GM19328 (cell line): ENCODE results near the gene FABP1.

Source experiments
- ATAC-seq: cut with Tn5 transposase; IDR thresholded peaks from one replicate; pipeline ENCODE4 v1.9.1; 2021; ENCODE audit warnings: mild to moderate bottlenecking, moderate library complexity; ENCODE audit not compliant: unreplicated experiment

FABP1 gene

DNA sequence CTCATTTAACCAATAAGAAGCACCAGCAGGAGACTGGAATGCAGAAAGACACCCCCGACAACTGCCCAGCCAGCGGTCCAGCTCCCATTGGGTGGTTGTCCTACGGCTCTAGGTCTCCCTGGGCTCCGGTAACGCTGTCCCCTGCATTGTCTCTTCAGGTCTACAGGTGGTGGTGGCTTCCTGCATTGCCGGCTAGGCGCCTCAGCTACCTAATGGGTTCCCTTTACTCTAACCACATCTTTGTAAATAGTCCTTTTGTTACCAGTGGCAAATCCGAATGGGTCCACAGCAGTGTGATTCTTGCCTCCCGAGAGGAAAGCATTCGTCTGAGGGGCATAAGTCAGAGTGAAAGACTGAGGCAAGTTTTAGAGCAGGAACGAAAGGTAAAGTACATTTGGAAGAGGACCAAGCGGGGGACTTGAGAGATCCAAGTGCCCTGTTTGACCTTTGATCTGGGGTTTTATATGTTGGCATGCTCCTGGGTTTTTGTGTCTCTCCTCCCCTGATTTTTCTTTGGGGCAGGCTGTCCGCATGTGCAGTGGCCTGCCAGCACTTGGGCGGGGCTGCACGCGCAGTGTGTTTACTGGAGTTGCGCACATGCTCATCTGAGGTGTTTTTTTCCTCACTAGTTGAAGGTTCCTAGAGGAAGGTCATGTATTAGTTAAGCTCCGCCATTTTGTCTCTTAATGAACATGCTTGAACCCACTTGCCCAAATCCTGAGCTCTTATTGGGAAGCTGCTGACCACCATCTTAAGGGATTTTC is 11.0 kb downstream of the FABP1 start:
- no peak for ATAC-seq

DNA sequence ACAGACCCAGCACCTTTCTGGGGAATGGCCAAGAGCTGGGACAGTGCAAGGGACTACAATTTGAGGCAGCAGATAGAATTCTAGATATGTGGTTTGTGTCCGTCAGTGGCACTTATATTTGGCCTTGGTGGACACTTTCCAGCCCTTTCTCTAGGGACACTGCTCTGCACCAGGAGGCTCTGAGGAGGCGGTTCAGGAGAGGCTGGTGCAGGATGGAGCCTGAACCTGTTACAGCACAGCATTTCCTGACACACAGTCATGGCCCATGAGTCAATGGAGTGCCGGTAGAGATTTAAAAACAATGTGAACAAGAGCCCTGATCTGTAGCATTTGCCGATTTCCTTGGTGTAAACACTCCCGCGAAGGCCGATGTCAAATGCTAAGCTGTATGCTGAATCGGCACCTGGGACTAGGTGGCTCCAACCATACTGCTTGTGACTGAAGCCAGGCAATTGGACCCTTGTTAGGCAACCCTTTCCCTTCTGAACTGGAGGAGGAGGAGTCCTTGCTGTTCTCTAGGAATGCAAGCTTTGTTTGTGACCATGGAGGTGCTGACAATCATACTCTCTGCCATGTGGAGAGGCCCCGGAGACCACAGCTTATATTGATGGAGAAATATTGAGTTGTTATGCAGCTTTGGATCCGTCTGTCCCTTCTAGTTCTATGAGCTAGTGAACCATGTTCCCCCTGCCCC is 11.9 kb downstream of the FABP1 start:
- ATAC-seq: no peak

DNA sequence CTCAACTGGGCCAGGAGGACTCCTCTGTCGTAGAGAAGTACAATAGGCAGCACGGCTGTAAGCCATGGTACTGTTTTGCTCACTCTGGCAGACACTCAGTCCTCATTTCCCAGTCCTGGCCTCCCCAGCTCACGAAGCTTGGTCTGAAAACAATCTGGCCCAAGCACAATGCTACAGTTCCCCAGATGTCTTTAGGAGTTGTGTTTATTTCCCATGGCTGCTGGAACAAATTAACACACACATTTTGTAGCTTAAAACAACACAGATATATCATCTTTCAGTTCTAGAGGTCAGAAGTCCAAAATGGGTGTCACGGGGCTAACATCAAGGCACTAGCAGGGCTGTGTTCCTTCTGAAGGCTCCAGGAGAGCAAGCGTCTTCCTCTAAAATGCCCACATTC is 13.0 kb downstream of the FABP1 start:
- no peak for ATAC-seq

DNA sequence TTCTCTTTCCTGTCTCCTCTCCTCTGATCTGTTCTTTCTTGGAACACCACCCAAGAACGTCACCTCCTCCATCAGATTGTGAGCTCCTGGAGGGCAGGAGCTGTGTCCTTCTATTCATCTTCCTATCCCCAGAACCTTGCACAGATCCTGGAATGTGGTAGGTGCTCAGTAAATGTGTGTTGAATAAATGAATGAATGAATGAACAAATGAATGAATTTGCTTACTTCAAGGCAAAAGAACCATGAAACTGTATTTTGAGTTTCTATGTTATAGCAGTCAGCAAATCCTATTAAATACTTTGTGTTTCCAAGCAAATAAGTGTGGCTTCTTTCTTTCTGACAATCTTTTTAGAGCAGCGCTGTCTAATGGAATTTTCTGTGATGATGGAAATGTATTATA is 14.8 kb downstream of the FABP1 start:
- ATAC-seq: no peak

DNA sequence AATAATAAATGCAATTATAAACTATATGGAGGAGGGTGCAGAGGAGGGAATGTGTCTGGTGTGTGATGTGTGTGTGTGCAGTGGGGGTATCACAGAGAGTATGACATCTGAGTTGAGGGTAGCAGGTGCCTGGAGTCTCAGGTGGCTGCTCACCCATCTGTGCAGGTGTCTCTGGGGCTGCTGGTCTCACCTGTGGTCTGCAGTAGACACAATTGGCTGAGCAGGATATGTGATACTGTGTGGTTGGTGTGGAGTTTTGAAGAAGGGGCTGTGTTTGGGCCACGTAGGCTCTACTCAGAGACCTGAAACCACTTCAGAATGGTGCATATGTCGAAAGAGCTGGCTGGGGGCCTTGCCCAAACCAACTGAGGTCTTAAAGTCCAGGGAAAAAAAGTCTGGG is 17.0 kb downstream of the FABP1 start:
- no peak for ATAC-seq

DNA sequence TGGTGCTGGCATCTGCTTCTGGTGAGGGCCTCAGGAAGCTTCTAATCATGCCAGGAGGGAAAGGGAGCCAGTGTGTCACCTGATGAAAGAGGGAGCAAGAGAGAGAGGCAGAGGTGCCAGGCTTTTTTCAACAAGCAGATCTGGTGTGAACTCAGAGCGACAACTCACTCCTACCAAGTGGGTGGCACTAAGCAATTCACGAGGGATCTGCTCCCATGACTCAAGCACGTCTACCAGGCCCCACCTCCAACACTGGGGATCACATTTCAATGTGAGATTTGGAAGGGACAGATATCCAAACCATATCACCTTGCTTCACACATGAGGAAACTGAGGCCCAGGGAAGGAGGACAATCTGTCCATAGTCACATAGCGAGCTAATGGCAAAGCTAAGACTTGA is 19.1 kb downstream of the FABP1 start:
- ATAC-seq: no peak

DNA sequence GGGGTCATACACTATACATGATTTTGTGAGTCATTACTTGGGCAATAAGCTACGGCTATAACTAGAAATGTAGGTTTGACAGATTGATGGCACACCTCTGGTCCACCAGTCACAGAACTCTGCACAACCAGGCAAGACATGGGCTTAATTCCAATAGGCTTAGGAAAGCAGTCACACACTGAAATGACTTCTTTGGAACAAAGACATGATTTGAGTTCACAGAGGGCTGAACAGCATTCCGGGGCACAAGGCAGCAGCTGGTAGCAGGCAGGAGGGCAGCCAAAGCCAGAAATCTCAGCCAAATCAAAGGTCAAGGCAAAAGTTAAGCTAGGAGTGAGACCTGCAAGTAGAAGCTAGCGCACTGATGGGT is 27.4 kb downstream of the FABP1 start:
- ATAC-seq: no peak

DNA sequence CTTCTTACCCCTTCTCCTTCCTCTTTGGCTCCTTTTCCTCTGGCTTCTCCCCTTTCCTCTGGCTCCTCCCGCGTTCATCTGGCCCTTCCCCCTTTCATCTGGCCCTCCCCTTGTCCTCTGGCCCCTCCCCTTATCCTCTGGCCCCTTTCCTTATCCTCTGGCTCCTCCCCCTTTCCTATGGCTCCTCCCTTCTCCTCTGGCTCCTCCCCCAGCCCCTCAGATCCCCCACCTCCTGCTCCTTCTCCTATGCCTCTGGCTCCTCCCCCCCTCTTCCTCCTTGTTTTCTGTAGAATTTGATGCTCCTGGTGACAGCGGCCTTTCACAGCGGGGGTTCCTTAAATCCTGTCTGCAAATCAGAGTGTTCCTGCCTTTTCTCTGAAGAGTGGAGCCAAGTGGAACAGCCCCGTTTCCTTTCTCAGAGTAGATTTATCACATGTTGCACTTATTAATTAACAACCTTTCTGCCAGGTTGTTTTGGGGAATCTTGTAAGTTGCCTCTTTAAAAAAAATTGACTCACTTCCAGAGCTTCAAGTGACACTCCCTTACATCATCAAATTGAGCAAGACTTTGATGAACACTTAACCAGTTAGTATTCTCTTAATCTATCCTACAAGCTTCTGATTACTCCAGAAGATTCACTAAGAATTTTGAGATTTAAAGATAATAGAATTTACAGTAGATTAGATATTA is 27.9 kb downstream of the FABP1 start:
- no peak for ATAC-seq

DNA sequence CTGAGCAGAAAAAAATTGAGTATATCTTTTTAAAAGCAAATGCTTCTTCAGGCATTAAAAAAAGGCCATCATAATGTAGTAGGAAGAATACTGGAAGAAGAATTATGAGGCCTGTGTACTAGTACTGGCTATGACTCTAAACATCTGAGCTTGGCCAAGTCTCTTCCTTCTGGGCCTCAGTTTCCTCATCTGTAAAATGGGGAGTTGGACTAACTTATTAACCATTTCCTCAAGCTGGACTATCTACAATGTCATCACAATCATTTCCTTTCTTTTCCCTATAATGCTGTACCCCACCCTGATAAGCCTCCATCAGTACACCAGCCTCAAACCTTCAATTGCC is 29.3 kb downstream of the FABP1 start:
- no peak for ATAC-seq

DNA sequence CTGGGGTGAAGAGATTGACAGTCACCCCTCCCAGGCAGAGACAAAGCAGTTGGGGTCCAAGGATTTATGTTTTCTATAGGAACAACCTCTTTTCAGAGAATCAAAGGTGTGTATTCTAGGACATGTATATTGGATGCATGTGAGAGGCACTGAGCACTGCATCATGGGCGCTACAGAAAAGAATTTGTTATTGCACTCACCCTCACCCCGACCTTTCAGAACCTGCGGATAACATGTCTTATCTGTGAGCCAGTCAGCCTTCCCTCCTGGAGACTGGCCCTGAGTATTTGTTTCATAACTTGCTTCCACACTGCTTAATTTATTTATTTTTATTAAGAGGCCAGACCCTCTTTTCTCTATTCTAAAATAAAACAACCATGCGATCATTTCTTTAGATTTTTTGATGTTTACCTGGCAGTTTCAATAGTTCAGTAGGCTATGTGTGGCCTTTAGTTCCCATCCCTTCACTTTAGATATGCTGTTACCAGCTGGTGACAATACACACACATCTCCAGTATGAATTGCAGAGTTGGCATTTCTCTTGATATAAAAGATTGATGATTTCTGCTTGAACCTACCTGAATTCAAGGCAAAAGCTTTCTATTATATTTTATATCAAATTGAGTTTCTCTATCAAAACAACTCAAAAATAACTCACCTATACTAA is 29.8 kb downstream of the FABP1 start:
- no peak for ATAC-seq

DNA sequence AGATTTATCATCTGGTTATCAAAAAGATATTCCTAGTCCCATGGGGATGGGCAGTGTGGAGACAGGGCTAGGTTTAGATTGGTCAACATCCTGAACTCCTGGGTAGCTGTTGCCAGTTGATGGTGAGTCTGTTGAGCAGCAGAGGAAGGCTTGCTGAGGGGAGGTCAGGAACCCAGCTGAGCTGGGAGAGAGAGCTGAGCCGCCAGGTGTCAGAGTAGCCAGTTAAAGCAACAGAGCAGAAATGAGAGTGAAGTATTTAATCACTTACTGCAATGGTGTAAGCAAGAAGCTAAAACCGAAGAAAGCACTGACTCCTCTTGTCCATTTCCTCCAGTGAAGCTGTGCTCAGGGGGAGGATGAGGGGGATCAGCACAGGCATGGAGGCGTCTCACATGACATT is 30.7 kb downstream of the FABP1 start:
- ATAC-seq: no peak

DNA sequence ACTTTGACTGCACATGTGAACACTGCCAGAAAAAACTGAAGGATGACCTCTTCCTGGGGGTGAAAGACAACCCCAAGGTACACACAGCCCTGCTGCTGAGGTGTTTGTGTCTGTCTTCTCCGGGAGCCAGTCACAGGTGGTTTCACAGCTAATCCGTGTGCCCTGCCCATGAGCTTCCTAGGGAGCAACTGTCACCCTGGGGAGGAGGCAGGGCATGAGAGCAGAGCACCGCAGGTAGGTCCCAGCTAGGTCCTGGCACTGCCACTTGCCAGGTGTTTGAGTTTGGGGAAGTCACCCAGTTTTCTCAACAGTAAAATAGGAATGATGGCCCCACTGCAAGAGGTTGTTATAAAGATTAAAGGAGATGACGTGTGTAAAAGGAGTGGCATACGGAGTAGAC is 31.2 kb downstream of the FABP1 start:
- ATAC-seq: no peak

DNA sequence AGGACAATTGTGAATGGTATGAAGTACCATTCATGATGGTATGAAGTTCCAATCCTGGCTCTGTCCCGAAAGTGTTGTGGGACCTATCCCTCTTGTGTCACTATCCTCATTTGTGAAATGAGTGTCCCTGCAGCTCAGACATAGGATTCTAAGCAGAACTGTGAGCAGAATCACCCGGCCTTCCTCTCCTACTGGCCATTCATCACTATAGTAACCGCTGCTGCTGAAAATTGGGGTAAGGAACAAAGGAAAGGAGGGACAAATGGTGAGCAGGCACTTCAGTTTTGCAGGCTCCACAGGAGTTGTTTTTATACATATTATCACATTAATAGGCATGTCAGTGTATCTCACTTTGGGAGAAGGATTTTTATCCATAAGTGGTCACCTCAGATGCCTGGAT is 32.8 kb downstream of the FABP1 start:
- no peak for ATAC-seq

DNA sequence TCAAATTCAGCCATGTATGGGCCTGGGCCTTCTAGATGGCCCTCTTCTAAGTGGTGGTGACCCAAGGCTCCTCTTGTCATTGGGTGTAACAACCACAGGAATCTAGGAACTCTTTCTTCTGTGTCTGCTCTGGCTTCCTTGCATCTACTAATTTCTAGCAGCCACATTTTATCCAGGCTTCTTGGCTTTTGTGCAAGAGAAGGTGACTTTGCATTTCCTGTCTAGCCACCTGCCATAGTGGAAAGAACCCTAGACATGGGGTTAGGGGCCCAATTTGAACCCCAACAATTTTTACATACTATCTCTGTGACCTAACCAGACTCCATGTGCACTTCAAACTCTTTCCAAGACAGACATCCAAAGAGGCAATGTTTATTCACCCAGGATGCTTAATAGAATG is 35.1 kb downstream of the FABP1 start:
- no peak for ATAC-seq

DNA sequence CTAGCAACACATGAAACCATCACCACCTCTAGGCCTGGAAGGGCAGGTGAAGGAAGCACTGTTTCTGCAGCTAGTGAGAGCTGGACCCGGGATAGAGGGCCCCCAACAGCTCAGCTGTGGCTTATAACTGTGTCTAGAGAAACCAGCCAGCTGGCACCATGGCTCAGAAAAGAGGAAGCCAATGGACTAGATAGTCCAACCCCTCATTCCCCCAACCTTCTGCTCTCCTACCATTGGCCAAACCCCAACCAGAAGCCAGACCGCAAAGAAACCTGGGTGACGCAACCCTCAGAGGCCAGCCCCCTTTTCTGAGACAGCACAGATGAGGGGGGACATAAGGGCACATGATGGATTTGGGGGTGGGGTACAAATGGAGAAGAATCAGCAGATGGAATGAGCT is 35.9 kb downstream of the FABP1 start:
- no peak for ATAC-seq

DNA sequence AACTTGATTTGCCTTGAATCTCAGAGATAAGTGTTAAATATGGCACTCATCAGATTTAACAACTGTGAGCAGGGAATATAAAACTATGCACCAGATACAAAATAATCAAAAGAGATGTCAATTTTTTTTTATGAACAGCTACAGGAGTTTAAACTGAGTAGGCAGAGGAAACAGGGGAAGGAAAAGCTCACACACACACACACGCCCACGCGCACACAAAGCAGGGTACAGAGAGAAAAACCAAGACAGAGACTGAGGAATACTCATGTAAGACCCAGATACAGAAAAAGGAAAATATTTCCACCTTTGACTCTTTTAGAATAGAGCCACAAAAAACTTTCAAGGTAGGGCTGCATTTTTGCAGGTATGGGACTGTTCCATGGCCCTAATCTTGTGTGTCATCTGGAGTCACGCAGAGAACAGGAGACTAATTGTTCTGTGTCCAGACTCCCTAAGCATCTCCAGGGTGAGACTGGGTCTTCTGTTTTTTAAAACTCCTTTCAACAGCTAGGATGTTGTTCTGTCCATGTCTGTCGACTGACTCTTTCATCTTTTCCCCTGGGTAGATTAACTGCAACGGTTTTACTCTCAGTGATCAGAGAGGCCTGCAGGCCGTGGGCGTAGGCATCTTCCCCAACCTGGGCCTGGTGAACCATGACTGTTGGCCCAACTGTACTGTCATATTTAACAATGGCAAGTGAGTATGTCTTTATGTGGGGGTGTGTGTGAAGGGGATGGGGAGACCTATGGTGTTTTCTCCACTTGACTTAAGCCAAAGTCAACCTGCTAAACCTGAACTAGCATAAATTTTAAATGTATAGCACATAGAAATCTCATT is 37.2 kb downstream of the FABP1 start:
- no peak for ATAC-seq

DNA sequence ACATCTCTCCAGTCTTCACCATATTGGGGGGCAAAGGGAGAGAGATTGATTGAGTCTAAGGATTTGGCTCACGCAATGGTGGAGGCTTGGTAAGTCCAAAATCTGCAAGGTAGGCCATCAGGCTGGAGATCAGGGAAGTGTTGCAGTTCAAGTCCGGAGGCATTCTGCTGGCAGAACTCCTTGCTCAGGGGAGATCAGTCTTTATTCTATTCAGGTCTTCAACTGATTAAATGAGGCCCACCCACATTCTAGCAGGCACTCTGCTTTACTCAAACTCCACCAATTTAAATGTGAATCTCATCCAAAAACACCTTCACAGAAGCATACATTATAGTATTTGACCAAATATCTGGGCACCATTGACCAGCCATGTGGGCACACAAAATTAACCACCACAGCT is 38.9 kb downstream of the FABP1 start:
- ATAC-seq: no peak

DNA sequence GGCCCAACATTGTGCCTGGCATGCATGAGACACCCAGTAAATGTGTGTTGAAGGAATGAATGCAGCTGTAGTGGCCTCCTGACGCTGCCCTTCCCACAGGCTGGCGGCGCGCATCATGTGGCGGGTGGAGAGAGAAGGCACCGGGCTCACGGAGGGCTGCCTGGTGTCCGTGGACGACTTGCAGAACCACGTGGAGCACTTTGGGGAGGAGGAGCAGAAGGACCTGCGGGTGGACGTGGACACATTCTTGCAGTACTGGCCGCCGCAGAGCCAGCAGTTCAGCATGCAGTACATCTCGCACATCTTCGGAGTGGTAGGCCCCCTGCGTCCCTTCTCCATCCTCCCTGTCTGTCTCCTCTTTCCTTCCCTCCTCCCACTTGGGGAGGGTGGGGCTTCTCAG is 40.1 kb downstream of the FABP1 start:
- ATAC-seq: no peak

DNA sequence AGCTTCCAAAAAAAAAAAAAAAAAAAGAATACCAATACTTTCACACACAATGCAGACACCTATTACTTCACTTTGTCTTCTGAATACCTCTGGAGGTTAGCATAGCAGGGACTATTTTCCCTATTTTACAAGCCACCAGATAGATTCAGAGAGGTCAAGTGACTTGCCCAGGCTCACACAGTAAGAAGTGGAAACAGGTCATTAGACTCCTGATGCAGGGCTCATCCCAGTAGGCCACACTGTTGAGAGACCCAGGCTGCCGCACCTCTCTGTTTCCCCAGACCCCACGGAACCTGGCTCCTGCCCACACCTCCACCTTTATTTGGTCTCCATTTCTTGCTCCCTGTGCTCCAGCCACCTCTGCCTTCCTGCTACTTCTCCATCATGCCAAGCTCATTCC is 40.8 kb downstream of the FABP1 start:
- no peak for ATAC-seq

DNA sequence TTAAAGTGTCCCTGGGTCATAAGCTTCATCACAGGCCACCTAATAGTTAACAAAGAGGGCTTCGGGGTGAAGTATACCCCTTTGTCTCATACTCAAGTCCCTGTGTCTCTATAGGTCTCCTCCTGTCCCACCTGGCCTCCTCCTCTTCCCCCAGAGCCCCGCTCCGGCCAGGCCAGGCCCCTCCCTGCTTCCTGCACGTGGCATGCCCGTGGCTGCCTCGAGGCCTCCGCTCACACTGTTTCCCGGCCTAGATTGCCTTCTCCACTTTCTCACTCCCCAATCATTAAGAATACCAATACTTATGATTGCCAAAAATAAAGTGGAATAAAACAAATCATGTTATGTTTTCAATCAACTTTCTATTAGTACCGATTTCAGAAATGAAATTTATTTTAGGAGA is 41.5 kb downstream of the FABP1 start:
- no peak for ATAC-seq

DNA sequence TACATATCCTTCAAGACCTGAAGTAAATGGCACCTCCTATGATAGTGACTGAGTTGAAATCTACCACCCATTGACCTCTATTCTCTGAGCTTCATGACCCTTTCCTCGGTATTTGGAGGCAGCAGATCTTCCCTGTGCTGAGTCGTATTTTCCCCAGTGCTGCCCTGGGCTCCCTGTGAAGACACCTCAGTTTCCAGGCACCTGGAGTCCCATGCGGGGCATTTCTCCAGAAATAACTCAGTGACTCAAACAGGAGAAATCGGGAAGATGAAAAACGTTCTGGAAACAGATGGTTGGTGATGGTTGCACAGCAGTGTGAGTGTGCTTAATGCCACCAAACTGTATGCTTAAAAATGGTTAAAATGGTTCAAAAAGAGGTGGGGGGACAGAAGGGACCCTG is 42.3 kb downstream of the FABP1 start:
- no peak for ATAC-seq
